Activated naive CD8-positive, alpha-beta T cell treated with anti-CD3 and anti-CD28 coated beads, Interleukin-2, amount 10 ng/mL, durations not matched to agents 7 days and 5 days (primary cell): ENCODE measurements around the gene ARHGAP44. TPM values are rescaled to one million over a fixed set of nuclear protein-coding genes. Genes with fewer than 3 reads are reported as not detected.

Experiments used
- ATAC-seq: fragments of 150-1000 bp; cut with Tn5 transposase; one replicate; pipeline ENCODE4 v1.10.0; 2021; ENCODE audit warnings: low read depth, moderate library complexity
- POLR2A ChIA-PET: fragments of 350-600 bp; sonication (Branson Sonifier 250); formaldehyde crosslinking; loops from one replicate; lab custom pipeline; 2021; ENCODE audit warnings: antibody characterized with exemption; lab: Charles Lee
- DNase-seq: peaks from one replicate; pipeline ENCODE4 v3.0.0; 2021
- H3K27ac Mint-ChIP-seq: one replicate; pipeline ENCODE4 v1.8.0; 2022; ENCODE audit warnings: mild to moderate bottlenecking, mixed read lengths
- H3K27me3 Mint-ChIP-seq: one replicate; pipeline ENCODE4 v1.8.0; 2022; ENCODE audit warnings: mild to moderate bottlenecking, moderate library complexity, mixed read lengths
- H3K36me3 Mint-ChIP-seq: one replicate; pipeline ENCODE4 v1.8.0; 2021; ENCODE audit warnings: mild to moderate bottlenecking, mixed read lengths
- H3K4me1 Mint-ChIP-seq: one replicate; pipeline ENCODE4 v1.8.0; 2021; ENCODE audit warnings: mixed read lengths
- H3K4me3 Mint-ChIP-seq: one replicate; pipeline ENCODE4 v1.8.0; 2022; ENCODE audit warnings: mild to moderate bottlenecking, moderate library complexity, mixed read lengths
- H3K9me3 Mint-ChIP-seq: one replicate; pipeline ENCODE4 v1.8.0; 2021; ENCODE audit warnings: mixed read lengths
- total RNA-seq, 2 experiments: library from RNA; stranded (reverse); gene quantifications; one replicate each; pipeline ENCODE4 v1.2.3, GENCODE V29; 2021

ARHGAP44 gene
- total RNA-seq, 2 experiments from 2014 or later: not detected

DNA sequence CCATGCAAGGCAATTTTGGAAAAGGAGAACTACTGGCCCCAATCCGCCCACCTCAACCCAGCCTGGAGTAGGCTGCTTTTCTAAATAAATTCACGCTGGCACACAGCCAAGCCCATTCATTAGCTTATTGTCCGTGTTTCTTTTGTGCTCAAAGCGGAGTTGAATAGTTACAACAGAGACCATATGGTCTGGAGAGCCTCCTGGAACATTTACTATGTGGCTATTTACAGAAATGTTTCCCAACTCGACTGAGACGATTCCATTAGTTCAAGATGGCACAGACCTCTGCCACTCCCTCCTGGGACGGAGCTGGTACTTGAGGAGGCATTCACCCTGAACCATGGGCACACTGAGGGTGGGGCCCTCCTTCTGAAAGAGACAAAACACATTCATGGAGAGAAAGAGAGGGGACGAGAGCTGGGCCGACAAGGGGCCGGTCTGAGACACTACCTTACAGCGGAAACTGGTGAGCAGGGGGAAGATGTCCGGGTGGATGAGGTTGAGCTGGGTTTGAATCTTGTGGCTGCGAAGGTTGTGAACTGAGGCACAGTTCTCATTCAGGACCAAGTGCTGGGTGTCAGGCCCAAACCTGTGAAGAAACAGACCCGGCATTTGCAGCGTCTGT is 212.8 kb downstream of the ARHGAP44 start:
- H3K4me3 Mint-ChIP-seq: no peak overlapping the region
- POLR2A ChIA-PET: no interaction called here
- H3K27me3 Mint-ChIP-seq: no peaks in the 10 kb centered on the region
- H3K9me3 Mint-ChIP-seq: no peaks in the 10 kb centered on the region
- ATAC-seq (no peak), DNase-seq (no peak)
- no peak overlapping the region for H3K27ac Mint-ChIP-seq
- no peaks in the 10 kb centered on the region for H3K4me1 Mint-ChIP-seq
- peaks cover 5% of the 10 kb centered on the region for H3K36me3 Mint-ChIP-seq

DNA sequence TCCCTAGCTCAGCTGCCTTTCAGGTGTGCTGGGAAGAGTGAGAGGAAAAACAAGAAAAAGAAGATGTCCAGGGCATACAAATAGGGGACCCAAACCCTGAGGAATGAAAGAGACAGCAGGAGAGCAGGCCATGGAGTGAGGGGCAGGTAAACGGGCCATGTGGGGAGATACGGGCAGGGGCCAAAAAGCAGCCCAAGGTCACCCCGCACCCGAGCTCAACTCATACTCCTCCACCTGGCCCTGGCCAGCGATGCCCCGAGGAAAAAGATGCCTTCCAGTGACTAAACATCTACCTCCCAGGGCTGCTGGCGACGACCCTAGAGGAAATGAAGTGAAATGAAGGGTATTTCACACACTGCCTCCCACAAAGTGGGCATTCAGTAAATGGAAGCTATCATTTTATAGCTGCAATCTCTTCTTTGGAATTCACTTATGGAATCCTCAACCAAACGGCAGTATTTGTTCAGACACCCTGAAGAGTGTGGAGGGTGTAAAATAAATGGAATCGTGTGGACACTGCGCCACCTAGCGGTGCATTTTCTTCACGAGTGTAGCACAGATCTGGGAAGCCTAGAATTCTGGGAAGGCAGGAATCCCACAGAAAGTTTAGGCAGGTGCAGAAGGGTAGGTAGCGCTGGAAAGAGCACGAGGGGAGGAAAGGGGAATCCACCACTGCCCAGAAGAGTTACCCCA is 213.6 kb downstream of the ARHGAP44 start:
- no peak overlapping the region for H3K4me3 Mint-ChIP-seq
- H3K9me3 Mint-ChIP-seq: no peaks in the 10 kb centered on the region
- peak; percentile 45 for DNase-seq
- no peaks in the 10 kb centered on the region for H3K27me3 Mint-ChIP-seq
- H3K27ac Mint-ChIP-seq: no peak overlapping the region
- POLR2A ChIA-PET: no interaction called here
- peaks cover 1% of the 10 kb centered on the region for H3K36me3 Mint-ChIP-seq
- no peak for ATAC-seq
- no peaks in the 10 kb centered on the region for H3K4me1 Mint-ChIP-seq

DNA sequence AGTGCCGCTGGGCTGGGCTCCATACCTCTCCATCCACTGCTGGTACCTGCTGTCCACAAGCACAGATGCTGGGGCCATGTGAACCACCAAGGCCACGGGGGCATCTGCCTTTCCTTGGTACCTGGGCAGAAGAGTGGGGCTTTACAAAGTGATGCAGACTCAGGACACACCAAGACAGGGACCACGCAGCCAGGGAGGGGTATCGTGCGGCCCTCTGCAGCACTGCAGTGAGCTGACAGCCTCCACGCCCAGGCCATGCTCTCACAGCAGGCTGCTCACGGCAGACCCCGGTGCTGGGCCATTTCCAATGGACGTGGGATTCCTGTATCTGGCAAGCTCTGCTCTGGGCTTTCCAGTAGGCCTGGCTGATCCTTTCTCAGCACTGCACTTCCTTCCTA is 214.2 kb downstream of the ARHGAP44 start:
- no peak for DNase-seq
- H3K9me3 Mint-ChIP-seq: no peaks in the 10 kb centered on the region
- H3K27ac Mint-ChIP-seq: no peak overlapping the region
- POLR2A ChIA-PET: no interaction called here
- H3K4me3 Mint-ChIP-seq: no peak overlapping the region
- no peak for ATAC-seq
- H3K27me3 Mint-ChIP-seq: no peaks in the 10 kb centered on the region
- no peaks in the 10 kb centered on the region for H3K4me1 Mint-ChIP-seq
- peaks cover 3% of the 10 kb centered on the region for H3K36me3 Mint-ChIP-seq

DNA sequence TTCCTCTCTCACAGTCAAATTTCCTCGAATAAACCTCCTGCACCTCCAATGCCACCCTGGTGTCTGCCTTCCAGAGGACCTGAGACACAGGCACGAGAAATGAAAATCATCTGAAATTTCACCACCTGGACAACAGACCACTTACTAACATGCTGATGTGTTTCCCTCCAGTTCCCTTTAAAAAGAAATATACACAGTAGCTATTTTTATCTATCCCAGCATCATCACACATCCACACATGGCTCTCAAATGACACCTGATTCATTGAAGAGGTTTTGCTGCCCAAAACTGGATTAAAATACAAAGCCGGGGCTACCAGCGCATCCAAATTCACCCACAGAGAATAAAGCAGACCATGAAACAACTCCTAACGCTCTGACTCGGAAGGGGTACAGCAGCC is 214.6 kb downstream of the ARHGAP44 start:
- H3K4me1 Mint-ChIP-seq: no peaks in the 10 kb centered on the region

GRCh38 chr17:13004336-13004735 is 215.0 kb downstream of the ARHGAP44 start:
- Mint-ChIP-seq H3K27ac (no peak overlapping the region), H3K4me1 (no peaks in the 10 kb centered on the region), H3K9me3 (no peaks in the 10 kb centered on the region), H3K4me3 (no peak overlapping the region), H3K27me3 (no peaks in the 10 kb centered on the region), H3K36me3 (peaks cover 5% of the 10 kb centered on the region)
- DNase-seq (no peak), ATAC-seq (no peak)
- POLR2A ChIA-PET: no interaction called here

More for the DNA sequence above, 214.6 kb downstream of the ARHGAP44 start:
- Mint-ChIP-seq H3K27ac (no peak overlapping the region), H3K4me3 (no peak overlapping the region), H3K27me3 (no peaks in the 10 kb centered on the region), H3K9me3 (no peaks in the 10 kb centered on the region), H3K36me3 (peaks cover 5% of the 10 kb centered on the region)
- POLR2A ChIA-PET: no interaction called here
- no peak for DNase-seq
- no peak for ATAC-seq

- no peaks in the 10 kb centered on the region for H3K27me3 Mint-ChIP-seq
- no peaks in the 10 kb centered on the region for H3K9me3 Mint-ChIP-seq
- H3K4me1 Mint-ChIP-seq: no peaks in the 10 kb centered on the region
- peaks cover 15% of the 10 kb centered on the region for H3K36me3 Mint-ChIP-seq
- DNase-seq: no peak
- H3K4me3 Mint-ChIP-seq: no peak overlapping the region
- POLR2A ChIA-PET: no interaction called here
- H3K27ac Mint-ChIP-seq: no peak overlapping the region
- ATAC-seq: no peak
These were observed 216.2 kb downstream of the ARHGAP44 start for GRCh38 chr17:13005530-13005929.

DNA sequence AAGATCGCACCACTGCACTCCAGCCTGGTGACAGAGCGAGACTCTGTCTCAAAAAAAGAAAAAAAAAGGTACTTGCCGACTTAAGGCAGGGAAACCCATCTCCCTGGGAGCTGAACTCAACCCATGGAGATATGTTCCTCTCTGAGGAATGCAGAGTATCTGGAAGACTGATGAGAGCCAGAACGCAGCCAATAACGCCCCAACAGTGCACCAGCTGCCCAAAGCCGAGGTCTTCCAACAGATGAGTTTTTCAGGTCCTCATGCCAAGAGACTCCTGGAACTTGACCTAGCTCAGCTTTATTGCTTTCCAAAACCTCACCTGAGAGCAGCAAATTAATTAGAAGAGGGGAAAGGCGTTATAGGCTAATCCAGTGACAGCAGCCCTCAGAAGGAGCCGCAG is 219.2 kb downstream of the ARHGAP44 start:
- DNase-seq (no peak), ATAC-seq (no peak)
- Mint-ChIP-seq H3K4me1 (peaks cover 2% of the 10 kb centered on the region), H3K27me3 (no peaks in the 10 kb centered on the region), H3K36me3 (peaks cover 31% of the 10 kb centered on the region), H3K9me3 (no peaks in the 10 kb centered on the region), H3K4me3 (no peak overlapping the region), H3K27ac (no peak overlapping the region)
- POLR2A ChIA-PET: interaction anchor here (2.4 kb wide), 1 partner anchor 10 kb away, joined by 6 read pairs; the partner anchor contains the start of gene ELAC2

- Mint-ChIP-seq H3K36me3 (peaks cover 40% of the 10 kb centered on the region), H3K27me3 (no peaks in the 10 kb centered on the region), H3K4me3 (no peak overlapping the region), H3K9me3 (no peaks in the 10 kb centered on the region), H3K27ac (no peak overlapping the region), H3K4me1 (peaks cover 4% of the 10 kb centered on the region)
- POLR2A ChIA-PET: no interaction called here
- ATAC-seq: no peak
- no peak for DNase-seq
These were observed 221.7 kb downstream of the ARHGAP44 start for GRCh38 chr17:13010959-13011358.

DNA sequence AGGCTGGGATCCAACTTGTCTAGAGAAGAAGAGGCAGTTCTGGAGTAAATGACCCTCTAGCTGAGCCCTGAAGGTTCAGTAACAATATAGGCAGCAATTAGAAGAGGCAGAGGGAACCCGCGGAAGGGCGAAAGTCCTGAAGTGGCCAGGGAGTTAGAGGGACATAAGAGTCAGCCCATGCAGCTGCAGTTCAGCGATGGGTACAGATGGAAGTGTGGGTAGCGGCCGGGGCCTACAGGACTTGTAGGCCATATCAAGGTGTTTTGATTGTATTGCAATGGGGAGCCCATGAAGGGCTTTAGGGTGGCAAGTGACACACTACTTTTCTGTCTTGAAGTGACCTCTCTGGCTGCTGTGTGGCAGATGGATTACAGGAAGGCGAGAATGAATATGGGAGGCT is 225.5 kb downstream of the ARHGAP44 start:
- no peak overlapping the region for H3K4me3 Mint-ChIP-seq
- ATAC-seq (no peak), DNase-seq (no peak)
- H3K4me1 Mint-ChIP-seq: peaks cover 11% of the 10 kb centered on the region
- H3K36me3 Mint-ChIP-seq: peaks cover 37% of the 10 kb centered on the region
- POLR2A ChIA-PET: no interaction called here
- no peaks in the 10 kb centered on the region for H3K9me3 Mint-ChIP-seq
- H3K27me3 Mint-ChIP-seq: no peaks in the 10 kb centered on the region
- no peak overlapping the region for H3K27ac Mint-ChIP-seq

GRCh38 chr17:13016881-13017654 is 227.8 kb downstream of the ARHGAP44 start:
- H3K4me1 Mint-ChIP-seq: peaks cover 11% of the 10 kb centered on the region
- no peaks in the 10 kb centered on the region for H3K27me3 Mint-ChIP-seq
- H3K36me3 Mint-ChIP-seq: peaks cover 23% of the 10 kb centered on the region
- H3K4me3 Mint-ChIP-seq: peak overlapping the region; percentile 96
- DNase-seq: no peak
- no peaks in the 10 kb centered on the region for H3K9me3 Mint-ChIP-seq
- POLR2A ChIA-PET: interaction anchor here (1.0 to 2.2 kb wide), 4 partner anchors 13 to 1020 kb away, joined by 3 to 14 read pairs (median 7); partner anchors contain the start of gene ZNF18
- ATAC-seq: no peak
- peak overlapping the region; percentile 91 for H3K27ac Mint-ChIP-seq

- peak; percentile 100 for ATAC-seq
- Mint-ChIP-seq H3K4me3 (peak within 1 kb of the TSS; percentile 96), H3K27ac (peak within 1 kb of the TSS; percentile 91), H3K9me3 (no peaks in the 10 kb centered on the region), H3K27me3 (no peaks in the 10 kb centered on the region), H3K36me3 (peaks cover 18% of the 10 kb centered on the region), H3K4me1 (peaks cover 11% of the 10 kb centered on the region)
- POLR2A ChIA-PET: interaction anchor here (0.7 to 2.2 kb wide), 7 partner anchors 9 to 1021 kb away, joined by 3 to 14 read pairs (median 6); partner anchors contain the start of genes MAP2K4 and ZNF18
- peak; percentile 91 for DNase-seq
These were observed 228.6 kb downstream of the ARHGAP44 start, which contains the start of gene ELAC2 for GRCh38 chr17:13017655-13018459. ELAC2 (minus strand) TSS chr17:13018027; CDS start chr17:13017947, 80 bp downstream.

GRCh38 chr17:13024016-13024415 is 234.7 kb downstream of the ARHGAP44 start:
- H3K9me3 Mint-ChIP-seq: no peaks in the 10 kb centered on the region
- DNase-seq (no peak), ATAC-seq (no peak)
- no peaks in the 10 kb centered on the region for H3K36me3 Mint-ChIP-seq
- H3K27me3 Mint-ChIP-seq: peaks cover 5% of the 10 kb centered on the region
- no peak overlapping the region for H3K4me3 Mint-ChIP-seq
- H3K4me1 Mint-ChIP-seq: peaks cover 5% of the 10 kb centered on the region
- POLR2A ChIA-PET: no interaction called here
- no peak overlapping the region for H3K27ac Mint-ChIP-seq
